B cell (primary cell): ENCODE data around the gene NPAS4. TPM values are rescaled to one million over a fixed set of nuclear protein-coding genes. Genes with fewer than 3 reads are reported as not detected.

Experiments
- ATAC-seq: fragments of 200-7000 bp; cut with Tn5 transposase; one replicate; pipeline ENCODE4 v1.10.0; 2021; ENCODE audit warnings: low read depth, mild to moderate bottlenecking, moderate number of reproducible peaks, moderate library complexity
- CTCF ChIA-PET: fragments of 350-600 bp; sonication (Branson Sonifier 250); formaldehyde crosslinking; loops from one replicate; lab custom pipeline; 2021; ENCODE audit warnings: antibody characterized with exemption, inconsistent platforms; lab: Charles Lee
- POLR2A ChIA-PET: fragments of 350-600 bp; sonication (Branson Sonifier 250); formaldehyde crosslinking; loops from one replicate; lab custom pipeline; 2021; ENCODE audit warnings: antibody characterized with exemption; lab: Charles Lee
- DNase-seq: peaks from one replicate; pipeline ENCODE4 v3.0.0; 2013
- H2AFZ ChIP-seq: 2 replicates; pipeline ENCODE4 v1.6.1; 2012; ENCODE audit warnings: mild to moderate bottlenecking, low read depth, low read length; ENCODE audit not compliant: insufficient read depth, poor library complexity, severe bottlenecking
- H3K27ac ChIP-seq, 2 donors: 1 replicate in 1 of 2; 2 replicates in 1 of 2; pipeline ENCODE4 v1.5.1; 2012 to 2013; ENCODE audit warnings: low read length in 2 of 2, mild to moderate bottlenecking in 2 of 2, moderate library complexity in 1 of 2
- H3K27me3 ChIP-seq, 4 experiments: fragments of 200-600 bp in 1 of 4; sonication (generic) in 1 of 4; replicated peaks in 1 of 4; 1 replicate in 2 of 4; 2 replicates in 2 of 4; pipeline versions ENCODE4 v1.6.1 to v1.7.0; 2013 to 2016; ENCODE audit warnings: low read length in 3 of 4, mild to moderate bottlenecking in 2 of 4, mixed read lengths in 1 of 4, moderate library complexity in 1 of 4; ENCODE audit not compliant: insufficient read depth in 4 of 4, control insufficient read depth in 3 of 4; ENCODE audit errors: control extremely low read depth in 1 of 4
- H3K36me3 ChIP-seq, 2 experiments: replicated peaks in 1 of 2; 1 replicate in 1 of 2; 2 replicates in 1 of 2; pipeline versions ENCODE4 v1.6.1 to v1.7.1; 2013; ENCODE audit warnings: low read length in 1 of 2; ENCODE audit not compliant: insufficient read depth in 2 of 2, control insufficient read depth in 1 of 2; ENCODE audit errors: control extremely low read depth in 1 of 2, extremely low read depth in 1 of 2
- H3K4me1 ChIP-seq, 2 donors: fragments of 200-600 bp in 1 of 2; sonication (generic) in 1 of 2; 1 replicate in 1 of 2; 2 replicates in 1 of 2; pipeline versions ENCODE4 v1.5.1 to v1.6.1; 2013 to 2017; ENCODE audit warnings: low read length in 2 of 2; ENCODE audit not compliant: control insufficient read depth in 2 of 2, insufficient read depth in 2 of 2
- H3K4me2 ChIP-seq: replicated peaks from 2 replicates; pipeline ENCODE3; 2012; ENCODE audit warnings: mild to moderate bottlenecking, low read depth, low read length; ENCODE audit not compliant: poor library complexity, severe bottlenecking
- H3K4me3 ChIP-seq, 5 experiments: fragments of 200-600 bp in 1 of 5; sonication (generic) in 1 of 5; 1 replicate in 3 of 5; 2 replicates in 2 of 5; pipeline versions ENCODE4 v1.5.1 to v1.7.0; 2011 to 2016; ENCODE audit warnings: low read length in 4 of 5, mild to moderate bottlenecking in 4 of 5, low read depth in 2 of 5, control low read depth in 1 of 5, moderate library complexity in 1 of 5; ENCODE audit not compliant: insufficient read depth in 1 of 5; ENCODE audit errors: control extremely low read depth in 1 of 5, extremely low read depth in 1 of 5
- H3K79me2 ChIP-seq: fragments of 200-600 bp; sonication (generic); one replicate; pipeline ENCODE4 v1.6.0; 2016; ENCODE audit warnings: low read length; ENCODE audit not compliant: control insufficient read depth, insufficient read depth
- H3K9ac ChIP-seq: fragments of 200-600 bp; sonication (generic); 2 replicates; pipeline ENCODE4 v1.6.1; 2017; ENCODE audit warnings: mild to moderate bottlenecking, low read length, moderate library complexity
- H3K9me3 ChIP-seq, 3 donors: one replicate each; pipeline versions ENCODE4 v1.6.1 to v1.7.1; 2013; ENCODE audit warnings: low read length in 2 of 3; ENCODE audit not compliant: control insufficient read depth in 2 of 3, insufficient read depth in 1 of 3; ENCODE audit errors: control extremely low read depth in 1 of 3
- H4K20me1 ChIP-seq: 2 replicates; pipeline ENCODE4 v1.6.0; 2012; ENCODE audit warnings: mild to moderate bottlenecking, low read length; ENCODE audit not compliant: insufficient read depth, control insufficient read depth, poor library complexity, severe bottlenecking
- H3K27ac Mint-ChIP-seq: one replicate; pipeline ENCODE4 v1.8.0; 2021; ENCODE audit warnings: mixed read lengths
- H3K27me3 Mint-ChIP-seq: one replicate; pipeline ENCODE4 v1.8.0; 2021; ENCODE audit warnings: mixed read lengths
- H3K4me1 Mint-ChIP-seq: one replicate; pipeline ENCODE4 v1.8.0; 2021; ENCODE audit warnings: mixed read lengths
- H3K4me3 Mint-ChIP-seq: one replicate; pipeline ENCODE4 v1.8.0; 2021; ENCODE audit warnings: mixed read lengths
- H3K9me3 Mint-ChIP-seq: one replicate; pipeline ENCODE4 v1.8.0; 2022; ENCODE audit warnings: mixed read lengths; ENCODE audit not compliant: insufficient read depth
- EZH2 ChIP-seq: IDR thresholded peaks from 2 replicates; pipeline ENCODE4 v1.6.1; 2012; ENCODE audit warnings: borderline replicate concordance, low read depth, mild to moderate bottlenecking, moderate library complexity, low read length; ENCODE audit not compliant: insufficient read depth, poor library complexity, severe bottlenecking
- WGBS: methylation state at CpG from one replicate; pipeline ENCODE4 v1.1.5; 2013; ENCODE audit warnings: missing lambda C conversion rate; ENCODE audit not compliant: insufficient coverage; 5-methylcytosine and 5-hydroxymethylcytosine counted together
- intact Hi-C: fragments of 100-400 bp; cut with micrococcal nuclease; formaldehyde crosslinking; loops from one replicate; pipeline ENCODE4 v1.10.0; 2022
- polyA plus RNA-seq: library from polyadenylated mRNA; depleted of rRNA; stranded (reverse); fragments of >200 nt; gene quantifications from 2 replicates; pipeline ENCODE4 v1.2.3, GENCODE V29; 2012
- total RNA-seq, 2 donors: library from RNA; stranded (reverse); fragments of 120-200 nt in 1 of 2; gene quantifications; 1 replicate in 1 of 2; 2 replicates in 1 of 2; pipeline versions ENCODE4 v1.2.3 to v1.2.4, GENCODE V29; 2013 to 2022
- TF ChIP-seq, protein P1 (sequence below): fragments of 200-600 bp; IDR thresholded peaks from one replicate; pipeline ENCODE4 v1.8.0; 2022; ENCODE audit warnings: antibody characterized with exemption, mild to moderate bottlenecking

NPAS4 gene
- total and polyA plus RNA-seq, 2 donors (not counting 1 experiment from before 2014, with no cell fraction given), result not detected

DNA sequence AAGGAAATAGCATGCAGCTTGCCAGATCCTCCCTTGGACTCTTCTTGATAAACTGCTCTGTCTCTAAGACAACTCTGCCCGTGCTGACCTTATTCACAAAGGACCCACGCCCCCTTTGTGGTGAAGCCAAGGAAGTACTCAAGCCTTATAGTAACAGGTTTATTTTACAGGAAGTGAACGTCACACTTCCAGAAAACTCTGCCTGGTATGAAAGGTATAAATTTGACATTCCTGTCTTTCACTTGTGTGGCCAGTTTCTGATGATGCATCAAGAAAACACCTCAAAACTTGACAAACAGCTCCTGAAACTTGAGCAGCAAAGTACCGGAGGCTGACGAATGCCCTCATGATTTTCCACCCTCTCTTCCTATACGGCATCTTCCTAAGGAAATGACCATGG lies 33.4 kb downstream of the NPAS4 start:
- Histone ChIP-seq H3K9me3 (no peaks in the 10 kb centered on the region), H2AFZ (no peak overlapping the region), H3K4me3 (no peak overlapping the region), H3K4me2 (no peak overlapping the region), H3K27me3 (no peaks in the 10 kb centered on the region), H3K27ac (no peak overlapping the region), H3K4me1 (peaks cover 32 to 35% of the 10 kb centered on the region in 2 donors), H4K20me1 (no peaks in the 10 kb centered on the region), H3K79me2 (no peaks in the 10 kb centered on the region), H3K36me3 (no peaks in the 10 kb centered on the region), H3K9ac (no peak overlapping the region)
- Mint-ChIP-seq H3K4me1 (peaks cover 27% of the 10 kb centered on the region), H3K4me3 (no peak overlapping the region), H3K27me3 (peaks cover 8% of the 10 kb centered on the region), H3K9me3 (no peaks in the 10 kb centered on the region), H3K27ac (no peak overlapping the region)
- intact Hi-C loops, result no loop called here
- 73% methylated on average over 3 of the region's 6 CpGs for WGBS
- CTCF ChIA-PET, result no interaction called here
- ATAC-seq, result no peak
- POLR2A ChIA-PET, result no interaction called here
- DNase-seq, result no peak
- TF ChIP-seq, protein P1, sequence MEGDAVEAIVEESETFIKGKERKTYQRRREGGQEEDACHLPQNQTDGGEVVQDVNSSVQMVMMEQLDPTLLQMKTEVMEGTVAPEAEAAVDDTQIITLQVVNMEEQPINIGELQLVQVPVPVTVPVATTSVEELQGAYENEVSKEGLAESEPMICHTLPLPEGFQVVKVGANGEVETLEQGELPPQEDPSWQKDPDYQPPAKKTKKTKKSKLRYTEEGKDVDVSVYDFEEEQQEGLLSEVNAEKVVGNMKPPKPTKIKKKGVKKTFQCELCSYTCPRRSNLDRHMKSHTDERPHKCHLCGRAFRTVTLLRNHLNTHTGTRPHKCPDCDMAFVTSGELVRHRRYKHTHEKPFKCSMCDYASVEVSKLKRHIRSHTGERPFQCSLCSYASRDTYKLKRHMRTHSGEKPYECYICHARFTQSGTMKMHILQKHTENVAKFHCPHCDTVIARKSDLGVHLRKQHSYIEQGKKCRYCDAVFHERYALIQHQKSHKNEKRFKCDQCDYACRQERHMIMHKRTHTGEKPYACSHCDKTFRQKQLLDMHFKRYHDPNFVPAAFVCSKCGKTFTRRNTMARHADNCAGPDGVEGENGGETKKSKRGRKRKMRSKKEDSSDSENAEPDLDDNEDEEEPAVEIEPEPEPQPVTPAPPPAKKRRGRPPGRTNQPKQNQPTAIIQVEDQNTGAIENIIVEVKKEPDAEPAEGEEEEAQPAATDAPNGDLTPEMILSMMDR, result no peak
- no peak for TF ChIP-seq EZH2

DNA sequence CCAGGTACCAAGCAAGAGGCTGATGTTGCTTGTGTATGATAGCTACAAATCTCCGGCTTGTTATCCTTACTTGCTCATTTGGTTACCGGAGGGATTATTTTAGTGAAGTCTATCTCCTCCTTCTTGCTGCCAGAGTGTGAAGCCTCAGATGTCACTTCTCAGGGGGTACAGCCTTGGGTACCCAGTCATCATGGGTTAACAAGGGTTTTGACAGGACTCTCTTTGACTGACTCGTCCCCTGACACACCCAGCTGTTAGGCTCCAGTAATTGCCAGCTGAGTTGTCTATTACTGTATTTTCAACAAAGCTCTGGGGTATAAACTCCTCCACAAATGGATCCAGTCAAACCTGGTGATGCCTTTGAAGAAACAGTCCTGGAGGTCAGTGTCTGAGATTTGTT lies 34.0 kb downstream of the NPAS4 start:
- DNase-seq (no peak), ATAC-seq (no peak)
- ChIA-PET POLR2A (interaction anchor here (0.6 kb wide), 1 partner anchor 1660 kb away, joined by 6 read pairs; no protein-coding TSS in a partner anchor), CTCF (no interaction called here)
- Histone ChIP-seq H3K4me1 (peaks cover 38 to 41% of the 10 kb centered on the region in 2 donors), H3K4me3 (no peak overlapping the region), H3K27ac (no peak overlapping the region), H3K9me3 (no peaks in the 10 kb centered on the region), H2AFZ (no peak overlapping the region), H3K36me3 (no peaks in the 10 kb centered on the region), H3K9ac (no peak overlapping the region), H3K27me3 (no peaks in the 10 kb centered on the region), H3K4me2 (no peak overlapping the region), H4K20me1 (no peaks in the 10 kb centered on the region), H3K79me2 (no peaks in the 10 kb centered on the region)
- TF ChIP-seq, protein P1, result no peak
- TF ChIP-seq EZH2, result no peak
- no peaks in the 10 kb centered on the region for H3K9me3 Mint-ChIP-seq
- 67% methylated on average over 3 of the region's 3 CpGs for WGBS
- no peak overlapping the region for H3K27ac Mint-ChIP-seq
- H3K4me1 Mint-ChIP-seq, result peaks cover 33% of the 10 kb centered on the region
- peaks cover 8% of the 10 kb centered on the region for H3K27me3 Mint-ChIP-seq
- intact Hi-C loops, result no loop called here
- H3K4me3 Mint-ChIP-seq, result no peak overlapping the region
